Ishikawa (cell line): ENCODE data around the gene ROR1.
A peak's percentile ranks its signal among the peaks of the same experiment; 100 is the strongest.

Experiments
- CEBPB ChIP-seq: IDR thresholded peaks from 2 replicates; pipeline ENCODE4 v1.6.1; 2012
- CREB1 ChIP-seq: IDR thresholded peaks from 2 replicates; pipeline ENCODE4 v1.6.1; 2012; ENCODE audit warnings: low read depth
- EP300 ChIP-seq: IDR thresholded peaks from 2 replicates; pipeline ENCODE4 v1.6.1; 2012; ENCODE audit warnings: borderline replicate concordance
- FOXM1 ChIP-seq: IDR thresholded peaks from 2 replicates; pipeline ENCODE4 v1.6.1; 2012; ENCODE audit warnings: low read depth, borderline replicate concordance
- MAX ChIP-seq: IDR thresholded peaks from 2 replicates; pipeline ENCODE4 v1.6.1; 2012
- NFIC ChIP-seq: IDR thresholded peaks from 2 replicates; pipeline ENCODE4 v1.6.1; 2012
- RAD21 ChIP-seq: IDR thresholded peaks from 2 replicates; pipeline ENCODE4 v1.6.1; 2012; ENCODE audit warnings: low read depth
- REST ChIP-seq: IDR thresholded peaks from 2 replicates; pipeline ENCODE4 v1.6.1; 2012; ENCODE audit warnings: low read depth, mild to moderate bottlenecking
- TCF12 ChIP-seq: IDR thresholded peaks from 2 replicates; pipeline ENCODE4 v1.6.1; 2012; ENCODE audit warnings: low read depth
- USF1 ChIP-seq: IDR thresholded peaks from 2 replicates; pipeline ENCODE4 v1.6.1; 2012
- YY1 ChIP-seq: IDR thresholded peaks from 2 replicates; pipeline ENCODE4 v1.6.1; 2012; ENCODE audit warnings: low read depth

GRCh38 chr1:63731117-63732043 lies 42.4 kb upstream of the ROR1 start:
- TF ChIP-seq CREB1 (no peak), RAD21 (no peak; the same call in 1 of the 2 replicates), REST (no peak), MAX (no peak; the same call in 1 of the 2 replicates), NFIC (0 out of 2 replicates have a peak, but pooled peaks have one; percentile 19), CEBPB (no peak), FOXM1 (no peak), YY1 (no peak), EP300 (no peak; the same call in 1 of the 2 replicates), TCF12 (no peak), USF1 (no peak)
